ENCODE results near the gene FKBP1B. TPM values are rescaled to one million over a fixed set of nuclear protein-coding genes. Genes with fewer than 3 reads are reported as not detected.
A peak's percentile ranks its signal among the peaks of the same experiment; 100 is the strongest.

The FKBP1B gene
- total and polyA plus RNA-seq, 4 donors: 10.5 to 19.0 (median 13.3) TPM

DNA sequence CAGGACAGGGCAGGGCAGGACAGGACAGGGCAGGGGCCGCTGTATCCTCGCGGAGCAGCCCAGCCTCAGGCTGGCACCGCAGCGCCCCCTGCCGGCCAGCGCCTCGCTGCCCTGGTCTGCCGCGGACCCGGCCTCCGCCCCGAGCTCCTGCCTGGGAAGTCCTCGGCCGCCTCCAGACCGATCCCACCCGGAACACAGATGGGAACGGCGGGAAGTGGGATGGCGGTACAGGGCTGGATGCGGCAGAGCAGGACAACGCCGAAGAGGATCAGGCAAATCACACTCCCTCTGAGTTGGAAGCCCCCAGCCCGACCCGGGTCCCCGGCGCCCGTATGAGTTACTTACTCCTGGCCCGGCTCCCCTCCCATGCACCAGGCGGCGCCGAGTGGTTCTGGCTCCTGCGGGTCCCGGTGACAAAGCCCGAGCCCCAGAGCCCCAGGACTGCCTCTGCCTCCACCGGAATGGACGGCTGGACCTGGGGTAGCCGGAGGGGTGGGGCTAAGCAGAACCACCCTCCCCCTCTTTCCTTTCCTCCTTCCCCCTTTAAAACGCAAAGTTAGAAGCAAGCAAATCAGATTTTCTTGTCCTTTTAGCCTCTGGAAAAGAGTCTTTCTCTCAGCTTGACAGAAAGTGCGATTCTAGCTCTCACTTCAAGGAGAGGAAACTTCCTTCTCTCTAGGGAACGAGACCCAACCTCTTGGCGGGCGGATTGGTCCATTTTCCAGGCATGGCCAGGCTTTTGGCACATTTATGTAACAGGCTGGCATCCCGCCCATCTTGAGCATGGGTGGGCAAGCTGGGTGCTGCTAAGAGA, 35.1 kb downstream of the FKBP1B start, which contains the start of gene TP53I3:
Gene TP53I3 (minus strand): TSS at position 449 of the 814 bp plus-strand sequence. CDS start 508 bp downstream, outside the sequence.
- H3K9me3 ChIP-seq (ENCODE audit: control insufficient read depth in 4 of 4, insufficient read depth in 3 of 4, low read length in 3 of 4): no peaks in the 10 kb centered on the region
- peak within 1 kb of the TSS; percentile 88 to 92 for H3K27ac ChIP-seq (ENCODE audit: low read depth in 1 of 2, low read length in 1 of 2)
- WGBS, 2 donors: 0% methylated on average over 44 of the region's 44 CpGs
- TF ChIP-seq, protein P1, sequence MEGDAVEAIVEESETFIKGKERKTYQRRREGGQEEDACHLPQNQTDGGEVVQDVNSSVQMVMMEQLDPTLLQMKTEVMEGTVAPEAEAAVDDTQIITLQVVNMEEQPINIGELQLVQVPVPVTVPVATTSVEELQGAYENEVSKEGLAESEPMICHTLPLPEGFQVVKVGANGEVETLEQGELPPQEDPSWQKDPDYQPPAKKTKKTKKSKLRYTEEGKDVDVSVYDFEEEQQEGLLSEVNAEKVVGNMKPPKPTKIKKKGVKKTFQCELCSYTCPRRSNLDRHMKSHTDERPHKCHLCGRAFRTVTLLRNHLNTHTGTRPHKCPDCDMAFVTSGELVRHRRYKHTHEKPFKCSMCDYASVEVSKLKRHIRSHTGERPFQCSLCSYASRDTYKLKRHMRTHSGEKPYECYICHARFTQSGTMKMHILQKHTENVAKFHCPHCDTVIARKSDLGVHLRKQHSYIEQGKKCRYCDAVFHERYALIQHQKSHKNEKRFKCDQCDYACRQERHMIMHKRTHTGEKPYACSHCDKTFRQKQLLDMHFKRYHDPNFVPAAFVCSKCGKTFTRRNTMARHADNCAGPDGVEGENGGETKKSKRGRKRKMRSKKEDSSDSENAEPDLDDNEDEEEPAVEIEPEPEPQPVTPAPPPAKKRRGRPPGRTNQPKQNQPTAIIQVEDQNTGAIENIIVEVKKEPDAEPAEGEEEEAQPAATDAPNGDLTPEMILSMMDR (IDR thresholded peaks at IDR 0.05; ENCODE audit: control extremely low read depth, extremely low read depth): peak; percentile 89
- ATAC-seq (ENCODE audit: insufficient read depth, low FRiP score) (peak; percentile 95), DNase-seq (peak; percentile 95 to 97 (median 96))
- H3K36me3 ChIP-seq (ENCODE audit: control insufficient read depth in 4 of 4, insufficient read depth in 4 of 4, low read length in 4 of 4): peaks cover 5 to 23% (median 19%) of the 10 kb centered on the region in 4 donors
- peak within 1 kb of the TSS; percentile 38 for H3K4me3 ChIP-seq
- H3K27me3 ChIP-seq (ENCODE audit: control insufficient read depth in 3 of 3, insufficient read depth in 3 of 3, low read length in 2 of 3): no peaks in the 10 kb centered on the region
- peak within 1 kb of the TSS; percentile 55 to 96 for H3K9ac ChIP-seq (ENCODE audit: insufficient read depth in 1 of 2, low read length in 2 of 2)
- peaks cover 0 to 19% (median 5%) of the 10 kb centered on the region in 5 donors for H3K4me1 ChIP-seq (ENCODE audit: control insufficient read depth in 5 of 5, insufficient read depth in 5 of 5, low read length in 5 of 5)

DNA sequence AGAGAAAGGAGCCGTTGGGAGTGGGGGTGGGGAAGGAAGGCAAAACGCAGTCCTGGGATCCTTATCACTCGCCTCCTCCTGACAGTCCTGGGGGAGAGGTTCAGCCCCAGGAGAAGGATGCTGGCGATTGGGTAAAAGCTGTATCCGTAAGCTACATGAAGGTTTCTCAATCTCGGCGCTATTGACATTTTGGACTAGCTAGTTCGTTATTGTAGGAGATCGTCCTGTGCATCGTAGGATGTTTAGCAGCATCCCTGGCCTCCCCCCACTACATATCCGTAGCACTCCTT, 35.6 kb downstream of the FKBP1B start:
- DNase-seq (no peak), ATAC-seq (ENCODE audit: insufficient read depth, low FRiP score) (no peak)
- Histone ChIP-seq H3K4me3 (peak overlapping the region; percentile 38), H3K9ac (ENCODE audit: insufficient read depth in 1 of 2, low read length in 2 of 2) (peak overlapping the region; percentile 42 to 96), H3K27me3 (ENCODE audit: control insufficient read depth in 3 of 3, insufficient read depth in 3 of 3, low read length in 2 of 3) (no peaks in the 10 kb centered on the region), H3K27ac (ENCODE audit: low read depth in 1 of 2, low read length in 1 of 2) (peak overlapping the region; percentile 88 to 92), H3K36me3 (ENCODE audit: control insufficient read depth in 4 of 4, insufficient read depth in 4 of 4, low read length in 4 of 4) (peaks cover 5 to 22% (median 19%) of the 10 kb centered on the region in 4 donors), H3K4me1 (ENCODE audit: control insufficient read depth in 5 of 5, insufficient read depth in 5 of 5, low read length in 5 of 5) (peaks cover 0 to 19% (median 5%) of the 10 kb centered on the region in 5 donors), H3K9me3 (ENCODE audit: control insufficient read depth in 4 of 4, insufficient read depth in 3 of 4, low read length in 3 of 4) (no peaks in the 10 kb centered on the region)
- 16 to 25% methylated on average over 11 of the region's 11 CpGs for WGBS, 2 donors
- TF ChIP-seq, protein P1 (IDR thresholded peaks at IDR 0.05; ENCODE audit: control extremely low read depth, extremely low read depth): no peak

DNA sequence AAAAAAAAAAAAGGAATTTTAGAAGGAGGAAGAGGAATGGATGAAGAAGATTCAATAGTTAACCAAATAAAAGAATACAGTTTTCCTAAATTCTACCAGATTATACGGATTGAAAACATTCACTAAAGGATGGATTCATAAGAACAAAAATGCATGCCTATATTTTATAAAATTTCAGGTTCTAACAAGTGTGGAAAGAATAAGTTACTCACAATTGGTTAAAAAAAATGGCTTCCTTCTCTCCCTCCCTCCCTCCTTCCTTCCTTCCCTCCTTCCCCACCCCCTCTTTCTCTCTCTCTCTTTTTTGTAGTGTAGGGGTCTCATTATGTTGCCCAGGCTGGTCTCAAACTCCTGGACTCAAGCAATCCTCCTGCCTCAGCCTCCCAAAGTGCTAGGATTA, 36.7 kb downstream of the FKBP1B start:
- WGBS, 2 donors: 93 to 94% methylated on average over 1 of the region's 1 CpG
- ATAC-seq (ENCODE audit: insufficient read depth, low FRiP score) (no peak), DNase-seq (no peak)
- no peaks in the 10 kb centered on the region for H3K27me3 ChIP-seq (ENCODE audit: control insufficient read depth in 3 of 3, insufficient read depth in 3 of 3, low read length in 2 of 3)
- H3K36me3 ChIP-seq (ENCODE audit: control insufficient read depth in 4 of 4, insufficient read depth in 4 of 4, low read length in 4 of 4): peaks cover 2 to 16% (median 14%) of the 10 kb centered on the region in 4 donors
- H3K9ac ChIP-seq (ENCODE audit: insufficient read depth in 1 of 2, low read length in 2 of 2): no peak overlapping the region
- no peak overlapping the region for H3K27ac ChIP-seq (ENCODE audit: low read depth in 1 of 2, low read length in 1 of 2)
- H3K4me1 ChIP-seq (ENCODE audit: control insufficient read depth in 5 of 5, insufficient read depth in 5 of 5, low read length in 5 of 5): peaks cover 0 to 19% (median 5%) of the 10 kb centered on the region in 5 donors
- TF ChIP-seq, protein P1 (IDR thresholded peaks at IDR 0.05; ENCODE audit: control extremely low read depth, extremely low read depth): no peak
- no peak overlapping the region for H3K4me3 ChIP-seq
- no peaks in the 10 kb centered on the region for H3K9me3 ChIP-seq (ENCODE audit: control insufficient read depth in 4 of 4, insufficient read depth in 3 of 4, low read length in 3 of 4)

All from lung (tissue), 12 donors.